Spleen (tissue), 7 donors: ENCODE measurements around the gene TMEM115.

Experiments
- POLR2A ChIP-seq, 3 donors: fragments of 450-650 bp; IDR thresholded peaks; one replicate each; pipeline ENCODE4 v1.5.1; 2017; ENCODE audit warnings: antibody characterized with exemption in 3 of 3, mild to moderate bottlenecking in 1 of 3
- TF ChIP-seq, protein P1 (sequence below), 11 experiments: fragments of 200-600 bp in 7 of 11; fragments of 450-650 bp in 4 of 11; sonication (generic) in 4 of 11; IDR thresholded peaks in 8 of 11; conservative IDR thresholded peaks in 3 of 11; 1 replicate in 7 of 11; 2 replicates in 4 of 11; pipeline versions ENCODE4 v1.4.0 to v1.8.0; 2016 to 2021; ENCODE audit warnings: antibody characterized with exemption in 11 of 11, inconsistent platforms in 4 of 11, mild to moderate bottlenecking in 1 of 11
- donor health status: DM: no; HTN: no; CAD: no; lungs with moderate emphysema.
- donor health status: DM: no; HTN: no; CAD: no.
- donor health status: DM: no; HTN: no; CAD: no.

DNA sequence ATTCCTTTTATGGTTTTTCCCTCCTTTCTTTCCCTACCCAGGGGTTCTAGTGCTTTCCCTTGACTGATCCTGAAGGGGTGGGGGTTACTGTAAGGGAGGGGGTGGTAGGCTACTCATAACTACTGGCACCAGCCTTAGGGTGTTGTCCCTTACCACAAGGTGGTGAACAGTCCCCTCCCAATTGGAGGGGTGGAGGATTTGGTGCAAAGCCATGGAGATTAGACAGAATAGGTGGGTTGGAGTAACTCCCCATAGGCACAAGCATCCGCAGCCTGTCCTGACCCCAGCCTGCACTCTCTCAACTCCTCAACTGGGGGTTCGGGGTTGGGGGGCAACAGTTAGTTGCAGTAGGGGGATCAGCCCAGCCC lies 34.2 kb downstream of the TMEM115 start:
- TF ChIP-seq, protein P1, sequence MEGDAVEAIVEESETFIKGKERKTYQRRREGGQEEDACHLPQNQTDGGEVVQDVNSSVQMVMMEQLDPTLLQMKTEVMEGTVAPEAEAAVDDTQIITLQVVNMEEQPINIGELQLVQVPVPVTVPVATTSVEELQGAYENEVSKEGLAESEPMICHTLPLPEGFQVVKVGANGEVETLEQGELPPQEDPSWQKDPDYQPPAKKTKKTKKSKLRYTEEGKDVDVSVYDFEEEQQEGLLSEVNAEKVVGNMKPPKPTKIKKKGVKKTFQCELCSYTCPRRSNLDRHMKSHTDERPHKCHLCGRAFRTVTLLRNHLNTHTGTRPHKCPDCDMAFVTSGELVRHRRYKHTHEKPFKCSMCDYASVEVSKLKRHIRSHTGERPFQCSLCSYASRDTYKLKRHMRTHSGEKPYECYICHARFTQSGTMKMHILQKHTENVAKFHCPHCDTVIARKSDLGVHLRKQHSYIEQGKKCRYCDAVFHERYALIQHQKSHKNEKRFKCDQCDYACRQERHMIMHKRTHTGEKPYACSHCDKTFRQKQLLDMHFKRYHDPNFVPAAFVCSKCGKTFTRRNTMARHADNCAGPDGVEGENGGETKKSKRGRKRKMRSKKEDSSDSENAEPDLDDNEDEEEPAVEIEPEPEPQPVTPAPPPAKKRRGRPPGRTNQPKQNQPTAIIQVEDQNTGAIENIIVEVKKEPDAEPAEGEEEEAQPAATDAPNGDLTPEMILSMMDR (IDR thresholded peaks at IDR 0.05 in 8 of 11, conservative IDR thresholded peaks at IDR 0.05 in 3 of 11): no peak
- no peak for TF ChIP-seq POLR2A (IDR thresholded peaks at IDR 0.05)
